Endothelial cell of umbilical vein (primary cell): ENCODE results near the gene OXTR. TPM values are rescaled to one million over a fixed set of nuclear protein-coding genes. Genes with fewer than 3 reads are reported as not detected.

Source experiments
- BruUV-seq: library from RNA; stranded (reverse); fragments of 400-500 nt; replicated peaks from 2 replicates; lab custom pipeline; 2021; lab: Mats Ljungman, UMichigan
- CTCF ChIA-PET: fragments of 300-600, 350-600 bp; sonication (Branson Sonifier 250); formaldehyde crosslinking; loops from one replicate; lab custom pipeline; 2021; ENCODE audit warnings: antibody characterized with exemption, inconsistent platforms; lab: Charles Lee
- POLR2A ChIA-PET: fragments of 300-600, 350-600 bp; sonication (Branson Sonifier 250); formaldehyde crosslinking; loops from one replicate; lab custom pipeline; 2021; ENCODE audit warnings: antibody characterized with exemption, inconsistent platforms; lab: Charles Lee
- DNase-seq: peaks from one replicate; pipeline ENCODE4 v3.0.0-alpha.2; 2011; ENCODE audit warnings: low read depth, low spot score
- FAIRE-seq: peaks from 2 replicates; lab custom pipeline; 2011; peaks lifted over from hg19 to GRCh38; lab: Jason Lieb, UNC
- H2AFZ ChIP-seq: 2 replicates; pipeline ENCODE4 v1.6.0; 2012; ENCODE audit warnings: low read depth, low read length, control low read depth, inconsistent platforms
- H3K27ac ChIP-seq: 2 replicates; pipeline ENCODE4 v1.5.1; 2011; ENCODE audit warnings: low read depth, mild to moderate bottlenecking, control low read depth, low read length, moderate library complexity; ENCODE audit not compliant: insufficient read depth
- H3K27me3 ChIP-seq, 2 experiments: 2 replicates each; pipeline versions ENCODE4 v1.6.0 to v1.6.1; 2011; ENCODE audit warnings: low read length in 2 of 2, mixed read lengths in 1 of 2; ENCODE audit not compliant: control insufficient read depth in 2 of 2, insufficient read depth in 2 of 2
- H3K36me3 ChIP-seq, 2 experiments: 2 replicates in 1 of 2; 3 replicates in 1 of 2; pipeline ENCODE4 v1.5.1; 2011; ENCODE audit warnings: low read length in 2 of 2, mild to moderate bottlenecking in 1 of 2, moderate library complexity in 1 of 2; ENCODE audit not compliant: control insufficient read depth in 2 of 2, insufficient read depth in 2 of 2; ENCODE audit errors: extremely low read depth in 1 of 2
- H3K4me1 ChIP-seq: 3 replicates; pipeline ENCODE4 v1.5.1; 2011; ENCODE audit warnings: mild to moderate bottlenecking, low read length; ENCODE audit not compliant: control insufficient read depth, insufficient read depth; ENCODE audit errors: extremely low read depth
- H3K4me2 ChIP-seq: 2 replicates; pipeline ENCODE4 v1.6.1; 2011; ENCODE audit warnings: low read length, control low read depth, mixed read lengths; ENCODE audit not compliant: insufficient read depth
- H3K4me3 ChIP-seq, 3 experiments: fragments of 200-600 bp in 1 of 3; sonication (generic), shearing (Covaris generic) in 1 of 3; replicated peaks in 1 of 3; 2 replicates each; pipeline ENCODE4 v1.5.1; 2011 to 2016; ENCODE audit warnings: control low read depth in 3 of 3, low read length in 3 of 3, mild to moderate bottlenecking in 2 of 3, inconsistent platforms in 1 of 3, low read depth in 1 of 3, moderate library complexity in 1 of 3; ENCODE audit not compliant: insufficient read depth in 1 of 3
- H3K79me2 ChIP-seq: 2 replicates; pipeline ENCODE4 v1.6.0; 2012; ENCODE audit warnings: low read length, inconsistent platforms; ENCODE audit not compliant: control insufficient read depth, insufficient read depth
- H3K9ac ChIP-seq: replicated peaks from 2 replicates; pipeline ENCODE3; 2011; ENCODE audit warnings: low read length, control low read depth; ENCODE audit not compliant: insufficient read depth; ENCODE audit errors: extremely low read depth
- H3K9me1 ChIP-seq: replicated peaks from 3 replicates; pipeline ENCODE4 v1.6.0; 2011; ENCODE audit warnings: mild to moderate bottlenecking, low read length; ENCODE audit not compliant: control insufficient read depth, insufficient read depth; ENCODE audit errors: extremely low read depth
- H3K9me3 ChIP-seq: replicated peaks from 2 replicates; pipeline ENCODE4 v1.5.1; 2012; ENCODE audit warnings: low read length, inconsistent platforms; ENCODE audit not compliant: control insufficient read depth, insufficient read depth
- H4K20me1 ChIP-seq: replicated peaks from 2 replicates; pipeline ENCODE3; 2011; ENCODE audit warnings: mild to moderate bottlenecking, low read length; ENCODE audit not compliant: control insufficient read depth, insufficient read depth; ENCODE audit errors: extremely low read depth
- CTCF ChIP-seq, 2 donors: IDR thresholded peaks; 1 replicate in 1 of 2; 2 replicates in 1 of 2; pipeline ENCODE4 v1.5.1; 2011; ENCODE audit warnings: low read length in 2 of 2, mild to moderate bottlenecking in 2 of 2, moderate library complexity in 2 of 2, control low read depth in 1 of 2, inconsistent platforms in 1 of 2, low read depth in 1 of 2; ENCODE audit not compliant: insufficient read depth in 1 of 2; ENCODE audit errors: extremely low read depth in 1 of 2
- EZH2 ChIP-seq: IDR thresholded peaks from 2 replicates; pipeline ENCODE4 v1.6.1; 2012; ENCODE audit warnings: borderline replicate concordance, low read depth, mild to moderate bottlenecking, moderate library complexity, low read length, inconsistent platforms; ENCODE audit not compliant: severe bottlenecking
- FOS ChIP-seq: IDR thresholded peaks from 2 replicates; pipeline ENCODE4 v1.6.1; 2011; ENCODE audit warnings: mild to moderate bottlenecking, low read length, moderate library complexity, borderline replicate concordance; ENCODE audit not compliant: insufficient read depth
- GATA2 ChIP-seq: IDR thresholded peaks from 2 replicates; pipeline ENCODE4 v1.7.0; 2011; ENCODE audit warnings: low read depth, mild to moderate bottlenecking, moderate library complexity, mixed read lengths, low read length; ENCODE audit not compliant: insufficient read length, insufficient read depth
- JUN ChIP-seq: IDR thresholded peaks from 2 replicates; pipeline ENCODE4 v1.6.1; 2011; ENCODE audit warnings: borderline replicate concordance, low read depth; ENCODE audit not compliant: insufficient read length, insufficient read depth
- MYC ChIP-seq: IDR thresholded peaks from one replicate; pipeline ENCODE4 v1.6.1; 2011; ENCODE audit warnings: mild to moderate bottlenecking, low read depth, low read length
- POLR2AphosphoS5 ChIP-seq: IDR thresholded peaks from 2 replicates; pipeline ENCODE4 v1.6.1; 2012; ENCODE audit warnings: low read depth, mild to moderate bottlenecking, control low read depth, low read length, moderate library complexity; ENCODE audit not compliant: insufficient read depth
- dilution Hi-C: fragments of 300-500 bp; cut with MboI; formaldehyde crosslinking; loops from one replicate; pipeline ENCODE4 v1.15.0; 2019; ENCODE audit warnings: low sequenced_read_pairs; ENCODE audit not compliant: extremely low pct_ligation_motif_present
- intact Hi-C: fragments of 100-400 bp; cut with micrococcal nuclease; formaldehyde crosslinking; loops from one replicate; pipeline ENCODE4 v1.10.0; 2022
- polyA plus RNA-seq, 4 experiments: library from polyadenylated mRNA; depleted of rRNA in 3 of 4; stranded (reverse) in 3 of 4; unstranded in 1 of 4; fragments of >200 nt; gene quantifications; 2 replicates each; pipeline versions ENCODE4 v1.2.1 to v1.2.3, GENCODE V29; 2011 to 2012; ENCODE audit warnings: missing spikeins in 1 of 4
- total RNA-seq: library from RNA; stranded (reverse); gene quantifications from 2 replicates; pipeline ENCODE4 v1.2.3, GENCODE V29; 2021
- TF ChIP-seq, protein P1 (sequence below): IDR thresholded peaks from 2 replicates; pipeline ENCODE4 v1.6.1; 2011; ENCODE audit not compliant: insufficient read depth, insufficient read length

Gene OXTR
- total and polyA plus RNA-seq, 2 donors (not counting 3 experiments of a cell fraction or from before 2014, with no cell fraction given): 0.12 to 0.40 TPM

- Histone ChIP-seq H3K4me1 (peaks cover 2% of the 10 kb centered on the region), H3K4me3 (no peak overlapping the region), H3K36me3 (no peaks in the 10 kb centered on the region), H3K27me3 (peaks cover under 1 to 4% of the 10 kb centered on the region in 2 experiments), H3K79me2 (no peaks in the 10 kb centered on the region), H3K9ac (no peak overlapping the region), H3K9me1 (no peaks in the 10 kb centered on the region), H4K20me1 (no peaks in the 10 kb centered on the region), H3K4me2 (no peak overlapping the region), H2AFZ (no peak overlapping the region), H3K9me3 (no peaks in the 10 kb centered on the region), H3K27ac (no peak overlapping the region)
- DNase-seq (no peak), FAIRE-seq (no peak)
- TF ChIP-seq GATA2 (no peak), CTCF (IDR thresholded peaks at IDR 0.05; ENCODE audit: extremely low read depth in 1 of 2, insufficient read depth in 1 of 2, low read depth in 1 of 2, low read length in 2 of 2) (no peak), FOS (no peak), EZH2 (no peak), POLR2AphosphoS5 (no peak), MYC (no peak), JUN (no peak)
- TF ChIP-seq, protein P1, sequence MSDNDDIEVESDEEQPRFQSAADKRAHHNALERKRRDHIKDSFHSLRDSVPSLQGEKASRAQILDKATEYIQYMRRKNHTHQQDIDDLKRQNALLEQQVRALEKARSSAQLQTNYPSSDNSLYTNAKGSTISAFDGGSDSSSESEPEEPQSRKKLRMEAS: no peak
- dilution Hi-C loops: no loop called here
- intact Hi-C loops: no loop called here
- no TSS peak for BruUV-seq
- CTCF ChIA-PET: no interaction called here
- POLR2A ChIA-PET: no interaction called here
Measured at GRCh38 chr3:8773941-8774542, 4.6 kb upstream of the OXTR start.
